Measurements from ENCODE around the gene CHP1.

CHP1 gene

GRCh38 chr15:41301587-41301986, 70.5 kb downstream of the CHP1 start:
- ChIA-PET POLR2A (no interaction called here), CTCF (no interaction called here)
- H3K27ac ChIP-seq (ENCODE audit: extremely low read depth, low read depth, low read length): no peak overlapping the region

GRCh38 chr15:41304149-41304770, 73.2 kb downstream of the CHP1 start:
- Histone ChIP-seq H3K4me1 (ENCODE audit: control insufficient read depth, insufficient read depth, low read length) (no peaks in the 10 kb centered on the region), H3K4me3 (ENCODE audit: low read depth, low read length) (no peak overlapping the region), H3K27ac (ENCODE audit: extremely low read depth, low read depth, low read length) (no peak overlapping the region), H3K9me3 (ENCODE audit: control insufficient read depth, insufficient read depth, low read depth, low read length) (no peaks in the 10 kb centered on the region), H3K36me3 (ENCODE audit: control insufficient read depth in 2 of 2, insufficient read depth in 1 of 2, low read length in 2 of 2) (peaks cover 3 to 12% of the 10 kb centered on the region in 2 experiments)
- ChIA-PET POLR2A (no interaction called here), CTCF (no interaction called here)
- no peak for TF ChIP-seq SCRT2 (tag by site-specific recombination; IDR thresholded peaks at IDR 0.05)
- peak; percentile 54; the same call in 1 of the 2 replicates for TF ChIP-seq ZNF600 (tag by site-specific recombination; IDR thresholded peaks at IDR 0.05)
- no peak for TF ChIP-seq ZNF214 (tag by site-specific recombination; IDR thresholded peaks at IDR 0.05; ENCODE audit: borderline replicate concordance)
- no peak for TF ChIP-seq PRDM1 (tag by site-specific recombination; IDR thresholded peaks at IDR 0.05)

More at GRCh38 chr15:41301587-41301986, 70.5 kb downstream of the CHP1 start:
- Histone ChIP-seq H3K36me3 (ENCODE audit: control insufficient read depth in 2 of 2, insufficient read depth in 1 of 2, low read length in 2 of 2) (peaks cover 11 to 21% of the 10 kb centered on the region in 2 experiments; a peak in 2 of 3 replicates), H3K4me1 (ENCODE audit: control insufficient read depth, insufficient read depth, low read length) (no peaks in the 10 kb centered on the region), H3K9me3 (ENCODE audit: control insufficient read depth, insufficient read depth, low read depth, low read length) (no peaks in the 10 kb centered on the region), H3K4me3 (ENCODE audit: low read depth, low read length) (no peak overlapping the region)
- TF ChIP-seq OSR2 (tag by site-specific recombination; IDR thresholded peaks at IDR 0.05): no peak
- no peak for TF ChIP-seq GLIS2 (tag by site-specific recombination; IDR thresholded peaks at IDR 0.05)
- no peak for TF ChIP-seq ZSCAN23 (tag by site-specific recombination; IDR thresholded peaks at IDR 0.05)

- Histone ChIP-seq H3K36me3 (ENCODE audit: control insufficient read depth in 2 of 2, insufficient read depth in 1 of 2, low read length in 2 of 2) (peaks cover 3 to 17% of the 10 kb centered on the region in 2 experiments), H3K9me3 (ENCODE audit: control insufficient read depth, insufficient read depth, low read depth, low read length) (no peaks in the 10 kb centered on the region), H3K4me1 (ENCODE audit: control insufficient read depth, insufficient read depth, low read length) (no peaks in the 10 kb centered on the region), H3K27ac (ENCODE audit: extremely low read depth, low read depth, low read length) (no peak overlapping the region), H3K4me3 (ENCODE audit: low read depth, low read length) (no peak overlapping the region)
- ChIA-PET CTCF (no interaction called here), POLR2A (interaction anchor here (0.6 kb wide), 1 partner anchor 1185 kb away, joined by 9 read pairs; no protein-coding TSS in a partner anchor)
- TF ChIP-seq RBAK (tag by site-specific recombination; IDR thresholded peaks at IDR 0.05) (no peak), ZBTB21 (tag by site-specific recombination; IDR thresholded peaks at IDR 0.05) (no peak), ZNF292 (tag by site-specific recombination; IDR thresholded peaks at IDR 0.05; ENCODE audit: borderline replicate concordance, low read depth) (no peak), ZNF341 (tag by site-specific recombination; IDR thresholded peaks at IDR 0.05; ENCODE audit: low read depth) (no peak), PRDM4 (tag by site-specific recombination; IDR thresholded peaks at IDR 0.05) (no peak), SCRT1 (tag by site-specific recombination; IDR thresholded peaks at IDR 0.05; ENCODE audit: borderline replicate concordance) (no peak), MZF1 (tag by site-specific recombination; IDR thresholded peaks at IDR 0.05; ENCODE audit: borderline replicate concordance) (no peak), ZBTB20 (tag by site-specific recombination; IDR thresholded peaks at IDR 0.05) (no peak), ZNF223 (tag by site-specific recombination; IDR thresholded peaks at IDR 0.05) (no peak), INSM2 (tag by site-specific recombination; IDR thresholded peaks at IDR 0.05) (no peak), ZNF626 (tag by site-specific recombination; IDR thresholded peaks at IDR 0.05) (no peak), ZNF654 (tag by site-specific recombination; IDR thresholded peaks at IDR 0.05; ENCODE audit: low read depth) (no peak), ZNF354C (tag by site-specific recombination; IDR thresholded peaks at IDR 0.05; ENCODE audit: borderline replicate concordance, low read depth) (no peak)
These were observed 76.6 kb downstream of the CHP1 start for GRCh38 chr15:41307679-41308078.
